ENCODE results near the gene LDHAL6A.

DNA sequence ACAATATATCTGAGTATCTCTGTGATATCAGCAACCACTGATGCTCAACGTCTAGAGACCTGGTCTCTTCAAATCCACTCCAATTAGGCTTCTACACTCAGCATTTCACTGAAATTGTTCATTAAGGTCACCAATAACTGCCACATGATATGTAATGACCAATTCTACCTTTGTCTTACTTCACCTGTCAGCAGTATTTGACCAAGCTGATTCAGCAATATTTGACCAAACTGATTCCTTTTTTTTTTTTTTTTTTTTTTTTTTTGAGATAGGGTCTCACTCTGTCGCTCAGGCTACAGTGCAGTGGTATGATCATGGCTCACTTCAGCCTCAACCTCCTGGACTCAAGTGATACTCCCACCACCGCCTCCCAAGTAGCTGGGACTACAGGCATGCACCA is 65.5 kb downstream of the LDHAL6A start:
- TF ChIP-seq, protein P1, sequence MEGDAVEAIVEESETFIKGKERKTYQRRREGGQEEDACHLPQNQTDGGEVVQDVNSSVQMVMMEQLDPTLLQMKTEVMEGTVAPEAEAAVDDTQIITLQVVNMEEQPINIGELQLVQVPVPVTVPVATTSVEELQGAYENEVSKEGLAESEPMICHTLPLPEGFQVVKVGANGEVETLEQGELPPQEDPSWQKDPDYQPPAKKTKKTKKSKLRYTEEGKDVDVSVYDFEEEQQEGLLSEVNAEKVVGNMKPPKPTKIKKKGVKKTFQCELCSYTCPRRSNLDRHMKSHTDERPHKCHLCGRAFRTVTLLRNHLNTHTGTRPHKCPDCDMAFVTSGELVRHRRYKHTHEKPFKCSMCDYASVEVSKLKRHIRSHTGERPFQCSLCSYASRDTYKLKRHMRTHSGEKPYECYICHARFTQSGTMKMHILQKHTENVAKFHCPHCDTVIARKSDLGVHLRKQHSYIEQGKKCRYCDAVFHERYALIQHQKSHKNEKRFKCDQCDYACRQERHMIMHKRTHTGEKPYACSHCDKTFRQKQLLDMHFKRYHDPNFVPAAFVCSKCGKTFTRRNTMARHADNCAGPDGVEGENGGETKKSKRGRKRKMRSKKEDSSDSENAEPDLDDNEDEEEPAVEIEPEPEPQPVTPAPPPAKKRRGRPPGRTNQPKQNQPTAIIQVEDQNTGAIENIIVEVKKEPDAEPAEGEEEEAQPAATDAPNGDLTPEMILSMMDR (IDR thresholded peaks at IDR 0.05; ENCODE audit: insufficient read depth, low read depth, low read length), result no peak
- no peak for TF ChIP-seq EZH2 (IDR thresholded peaks at IDR 0.05; ENCODE audit: insufficient read depth, low read length)
